Astrocyte (in vitro differentiated cells and primary cell): Measurements from ENCODE around the gene ASB6. TPM values are rescaled to one million over a fixed set of nuclear protein-coding genes. Genes with fewer than 3 reads are reported as not detected.

ENCODE experiments used
- DNase-seq: peaks from one replicate; pipeline ENCODE4 v3.0.0-alpha.2; 2010; ENCODE audit warnings: low read depth
- FAIRE-seq: peaks from 2 replicates; lab custom pipeline; 2011; peaks lifted over from hg19 to GRCh38; lab: Jason Lieb, UNC
- H2AFZ ChIP-seq: 2 replicates; pipeline ENCODE4 v1.6.0; 2012; ENCODE audit warnings: low read depth, low read length, inconsistent platforms
- H3K27ac ChIP-seq: 2 replicates; pipeline ENCODE4 v1.5.1; 2011; ENCODE audit warnings: low read depth, low read length, inconsistent platforms
- H3K27me3 ChIP-seq: 2 replicates; pipeline ENCODE4 v1.6.0; 2011; ENCODE audit warnings: low read length, inconsistent platforms; ENCODE audit not compliant: insufficient read depth
- H3K36me3 ChIP-seq: 2 replicates; pipeline ENCODE4 v1.5.1; 2011; ENCODE audit warnings: low read length, inconsistent platforms; ENCODE audit not compliant: insufficient read depth
- H3K4me1 ChIP-seq: 2 replicates; pipeline ENCODE4 v1.5.1; 2011; ENCODE audit warnings: low read length, inconsistent platforms; ENCODE audit not compliant: insufficient read depth
- H3K4me2 ChIP-seq: 2 replicates; pipeline ENCODE4 v1.6.0; 2012; ENCODE audit warnings: low read length, inconsistent platforms
- H3K4me3 ChIP-seq: 2 replicates; pipeline ENCODE4 v1.5.1; 2011; ENCODE audit warnings: low read depth, mild to moderate bottlenecking, low read length, inconsistent platforms; ENCODE audit not compliant: insufficient read depth
- H3K79me2 ChIP-seq: 2 replicates; pipeline ENCODE4 v1.6.0; 2012; ENCODE audit warnings: mild to moderate bottlenecking, low read length, inconsistent platforms; ENCODE audit not compliant: insufficient read depth
- H3K9ac ChIP-seq: 2 replicates; pipeline ENCODE4 v1.6.0; 2012; ENCODE audit warnings: mild to moderate bottlenecking, low read length, inconsistent platforms
- H3K9me3 ChIP-seq: 2 replicates; pipeline ENCODE4 v1.5.1; 2012; ENCODE audit warnings: low read depth, mild to moderate bottlenecking, low read length, inconsistent platforms; ENCODE audit not compliant: insufficient read depth
- H4K20me1 ChIP-seq: 2 replicates; pipeline ENCODE4 v1.6.0; 2012; ENCODE audit warnings: low read length, inconsistent platforms; ENCODE audit not compliant: insufficient read depth
- H3K27ac Mint-ChIP-seq: one replicate; pipeline ENCODE4 v1.8.0; 2021; ENCODE audit warnings: mild to moderate bottlenecking, mixed read lengths; ENCODE audit not compliant: unreplicated experiment
- H3K27me3 Mint-ChIP-seq: one replicate; pipeline ENCODE4 v1.8.0; 2021; ENCODE audit warnings: low read depth, mixed read lengths; ENCODE audit not compliant: unreplicated experiment
- H3K36me3 Mint-ChIP-seq: one replicate; pipeline ENCODE4 v1.8.0; 2021; ENCODE audit warnings: low read depth, mixed read lengths; ENCODE audit not compliant: unreplicated experiment
- H3K4me1 Mint-ChIP-seq: one replicate; pipeline ENCODE4 v1.8.0; 2021; ENCODE audit warnings: low read depth, mixed read lengths; ENCODE audit not compliant: unreplicated experiment
- H3K4me3 Mint-ChIP-seq: one replicate; pipeline ENCODE4 v1.8.0; 2021; ENCODE audit warnings: mild to moderate bottlenecking, moderate library complexity, mixed read lengths; ENCODE audit not compliant: unreplicated experiment
- H3K9me3 Mint-ChIP-seq: one replicate; pipeline ENCODE4 v1.8.0; 2021; ENCODE audit warnings: mild to moderate bottlenecking, mixed read lengths; ENCODE audit not compliant: unreplicated experiment
- CTCF ChIP-seq: IDR thresholded peaks from 2 replicates; pipeline ENCODE4 v1.5.1; 2011; ENCODE audit warnings: low read depth, mild to moderate bottlenecking, inconsistent platforms, low read length, moderate library complexity; ENCODE audit not compliant: insufficient read depth
- EZH2 ChIP-seq: IDR thresholded peaks from 2 replicates; pipeline ENCODE4 v1.6.1; 2012; ENCODE audit warnings: mild to moderate bottlenecking, low read length, inconsistent platforms; ENCODE audit not compliant: insufficient read depth
- total RNA-seq: library from RNA; stranded (reverse); gene quantifications from 2 replicates; pipeline ENCODE4 v1.2.1, GENCODE V29; 2021

Gene ASB6
- total RNA-seq, 1 donor from 2014 or later = 24.3 TPM

- no peak overlapping the region for H3K4me3 Mint-ChIP-seq
- no peaks in the 10 kb centered on the region for H3K36me3 Mint-ChIP-seq
- peaks cover 4% of the 10 kb centered on the region for H3K4me1 ChIP-seq
- no peak overlapping the region for H3K27ac ChIP-seq
- H3K9me3 Mint-ChIP-seq = no peaks in the 10 kb centered on the region
- H3K9me3 ChIP-seq = no peaks in the 10 kb centered on the region
- H3K4me3 ChIP-seq = no peak overlapping the region
- H3K4me2 ChIP-seq = peak overlapping the region; percentile 30
- H3K27me3 Mint-ChIP-seq = peaks cover 45% of the 10 kb centered on the region
- TF ChIP-seq EZH2 (no peak), CTCF (no peak)
- H2AFZ ChIP-seq = no peak overlapping the region
- FAIRE-seq (no peak), DNase-seq (peak; percentile 41)
- peaks cover 9% of the 10 kb centered on the region for H3K27me3 ChIP-seq
- no peaks in the 10 kb centered on the region for H3K79me2 ChIP-seq
- H3K4me1 Mint-ChIP-seq = no peaks in the 10 kb centered on the region
- no peak overlapping the region for H3K9ac ChIP-seq
- H3K36me3 ChIP-seq = no peaks in the 10 kb centered on the region
- no peaks in the 10 kb centered on the region for H4K20me1 ChIP-seq
- H3K27ac Mint-ChIP-seq = no peak overlapping the region
These were observed 43.4 kb upstream of the ASB6 start for GRCh38 chr9:129685220-129685932.

GRCh38 chr9:129682381-129682780, 40.4 kb upstream of the ASB6 start:
- Mint-ChIP-seq H3K4me1 (no peaks in the 10 kb centered on the region), H3K4me3 (no peak overlapping the region), H3K9me3 (no peaks in the 10 kb centered on the region), H3K27ac (no peak overlapping the region), H3K27me3 (peaks cover 42% of the 10 kb centered on the region), H3K36me3 (no peaks in the 10 kb centered on the region)
- no peak for DNase-seq
- H2AFZ ChIP-seq = no peak overlapping the region
- no peak overlapping the region for H3K9ac ChIP-seq
- H3K4me2 ChIP-seq = no peak overlapping the region
- TF ChIP-seq CTCF (no peak), EZH2 (no peak)
- H3K4me1 ChIP-seq = peaks cover 4% of the 10 kb centered on the region
- H3K9me3 ChIP-seq = no peaks in the 10 kb centered on the region
- FAIRE-seq = no peak
- H3K79me2 ChIP-seq = no peaks in the 10 kb centered on the region
- peaks cover 12% of the 10 kb centered on the region for H3K27me3 ChIP-seq
- H3K27ac ChIP-seq = no peak overlapping the region
- H4K20me1 ChIP-seq = no peaks in the 10 kb centered on the region
- no peaks in the 10 kb centered on the region for H3K36me3 ChIP-seq
- no peak overlapping the region for H3K4me3 ChIP-seq

GRCh38 chr9:129681924-129682323, 40.0 kb upstream of the ASB6 start:
- peaks cover 4% of the 10 kb centered on the region for H3K4me1 ChIP-seq
- H3K79me2 ChIP-seq = no peaks in the 10 kb centered on the region
- no peak overlapping the region for H3K27ac ChIP-seq
- H3K9ac ChIP-seq = no peak overlapping the region
- Mint-ChIP-seq H3K9me3 (no peaks in the 10 kb centered on the region), H3K4me1 (no peaks in the 10 kb centered on the region), H3K27ac (no peak overlapping the region), H3K4me3 (no peak overlapping the region), H3K27me3 (peaks cover 46% of the 10 kb centered on the region), H3K36me3 (no peaks in the 10 kb centered on the region)
- H3K27me3 ChIP-seq = peaks cover 15% of the 10 kb centered on the region
- H4K20me1 ChIP-seq = no peaks in the 10 kb centered on the region
- no peak overlapping the region for H3K4me2 ChIP-seq
- H3K4me3 ChIP-seq = no peak overlapping the region
- TF ChIP-seq EZH2 (no peak), CTCF (no peak)
- DNase-seq (no peak), FAIRE-seq (no peak)
- no peaks in the 10 kb centered on the region for H3K36me3 ChIP-seq
- H3K9me3 ChIP-seq = no peaks in the 10 kb centered on the region
- no peak overlapping the region for H2AFZ ChIP-seq
